GM19468 (cell line): Measurements from ENCODE around the gene CHD1.

Source experiments
- ATAC-seq: cut with Tn5 transposase; IDR thresholded peaks from one replicate; pipeline ENCODE4 v1.9.1; 2021; ENCODE audit warnings: mild to moderate bottlenecking, moderate library complexity, moderate number of reproducible peaks; ENCODE audit not compliant: unreplicated experiment; ENCODE audit errors: extremely low read depth

CHD1 gene

GRCh38 chr5:98905857-98906688 is 22.7 kb downstream of the CHD1 start:
- no peak for ATAC-seq

GRCh38 chr5:98904780-98905179 is 24.0 kb downstream of the CHD1 start:
- ATAC-seq, result no peak

GRCh38 chr5:98902733-98903132 is 26.1 kb downstream of the CHD1 start:
- no peak for ATAC-seq

- ATAC-seq, result no peak
Observed at GRCh38 chr5:98899456-98899855, 29.4 kb downstream of the CHD1 start.

GRCh38 chr5:98898743-98899142 is 30.1 kb downstream of the CHD1 start:
- ATAC-seq, result no peak

- ATAC-seq, result no peak
Observed at GRCh38 chr5:98891591-98891990, 37.2 kb downstream of the CHD1 start.

GRCh38 chr5:98880598-98880997 is 48.2 kb downstream of the CHD1 start:
- no peak for ATAC-seq

- ATAC-seq, result no peak
Observed at GRCh38 chr5:98880151-98880550, 48.7 kb downstream of the CHD1 start.

GRCh38 chr5:98877600-98877999 is 51.2 kb downstream of the CHD1 start:
- no peak for ATAC-seq

GRCh38 chr5:98872674-98873073 is 56.1 kb downstream of the CHD1 start:
- no peak for ATAC-seq

GRCh38 chr5:98865690-98866089 is 63.1 kb downstream of the CHD1 start:
- ATAC-seq, result no peak

- ATAC-seq, result no peak
Observed at GRCh38 chr5:98847054-98847453, 81.8 kb downstream of the CHD1 start.

- ATAC-seq, result no peak
Observed at GRCh38 chr5:98846520-98846919, 82.3 kb downstream of the CHD1 start.

GRCh38 chr5:98845878-98846277 is 82.9 kb downstream of the CHD1 start:
- no peak for ATAC-seq

GRCh38 chr5:98844865-98845264 is 83.9 kb downstream of the CHD1 start:
- no peak for ATAC-seq

GRCh38 chr5:98843481-98843880 is 85.3 kb downstream of the CHD1 start:
- ATAC-seq, result no peak

- no peak for ATAC-seq
Observed at GRCh38 chr5:98840946-98841345, 87.9 kb downstream of the CHD1 start.

GRCh38 chr5:98839469-98840383 is 89.1 kb downstream of the CHD1 start:
- no peak for ATAC-seq

- no peak for ATAC-seq
Observed at GRCh38 chr5:98836175-98836574, 92.6 kb downstream of the CHD1 start.

- no peak for ATAC-seq
Observed at GRCh38 chr5:98827588-98828284, 101.1 kb downstream of the CHD1 start.

- no peak for ATAC-seq
Observed at GRCh38 chr5:98827161-98827560, 101.6 kb downstream of the CHD1 start.
